ENCODE data around the gene INPP5D.

DNA sequence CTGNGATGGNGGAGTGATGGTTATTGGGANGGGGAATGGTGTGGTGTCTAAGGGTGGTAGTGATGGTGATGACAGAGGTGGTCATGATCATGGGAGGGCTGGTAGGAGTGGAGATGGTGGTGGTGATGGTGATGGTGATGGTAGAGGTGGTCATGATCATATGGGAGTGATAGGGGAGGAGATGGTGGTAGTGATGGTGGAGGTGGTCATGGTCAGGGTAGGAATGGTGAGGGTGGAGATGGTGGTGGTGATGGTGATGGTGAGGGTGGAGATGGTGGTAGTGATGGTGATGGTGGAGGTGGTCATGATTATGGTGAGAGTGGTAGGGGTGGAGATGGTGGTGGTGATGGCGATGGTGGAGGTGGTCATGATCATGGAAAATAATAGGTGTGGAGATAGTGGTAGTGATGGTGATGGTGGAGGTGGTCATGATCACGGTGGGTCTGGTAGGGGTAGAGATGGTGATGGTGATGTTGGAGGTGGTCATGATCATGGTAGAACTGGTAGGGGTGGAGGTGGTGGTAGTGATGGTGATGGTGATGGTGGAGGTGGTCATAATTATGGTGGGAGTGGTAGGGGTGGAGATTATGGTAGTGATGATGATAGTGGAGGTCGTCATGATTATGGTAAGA, 83.7 kb downstream of the INPP5D start:
- TF ChIP-seq CEBPB (IDR thresholded peaks at IDR 0.05) (no peak), KDM1A (IDR thresholded peaks at IDR 0.05; ENCODE audit: low read depth) (no peak), PHF8 (IDR thresholded peaks at IDR 0.05; ENCODE audit: borderline replicate concordance, low read depth) (no peak), CHD4 (IDR thresholded peaks at IDR 0.05; ENCODE audit: borderline replicate concordance) (no peak), MAFK (IDR thresholded peaks at IDR 0.05; ENCODE audit: partially characterized antibody) (no peak), BHLHE40 (IDR thresholded peaks at IDR 0.05; ENCODE audit: low read depth, low read length) (no peak)
- TF ChIP-seq, protein P1, sequence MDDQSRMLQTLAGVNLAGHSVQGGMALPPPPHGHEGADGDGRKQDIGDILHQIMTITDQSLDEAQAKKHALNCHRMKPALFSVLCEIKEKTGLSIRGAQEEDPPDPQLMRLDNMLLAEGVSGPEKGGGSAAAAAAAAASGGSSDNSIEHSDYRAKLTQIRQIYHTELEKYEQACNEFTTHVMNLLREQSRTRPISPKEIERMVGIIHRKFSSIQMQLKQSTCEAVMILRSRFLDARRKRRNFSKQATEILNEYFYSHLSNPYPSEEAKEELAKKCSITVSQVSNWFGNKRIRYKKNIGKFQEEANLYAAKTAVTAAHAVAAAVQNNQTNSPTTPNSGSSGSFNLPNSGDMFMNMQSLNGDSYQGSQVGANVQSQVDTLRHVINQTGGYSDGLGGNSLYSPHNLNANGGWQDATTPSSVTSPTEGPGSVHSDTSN (IDR thresholded peaks at IDR 0.05): no peak
- TF ChIP-seq, protein P2, sequence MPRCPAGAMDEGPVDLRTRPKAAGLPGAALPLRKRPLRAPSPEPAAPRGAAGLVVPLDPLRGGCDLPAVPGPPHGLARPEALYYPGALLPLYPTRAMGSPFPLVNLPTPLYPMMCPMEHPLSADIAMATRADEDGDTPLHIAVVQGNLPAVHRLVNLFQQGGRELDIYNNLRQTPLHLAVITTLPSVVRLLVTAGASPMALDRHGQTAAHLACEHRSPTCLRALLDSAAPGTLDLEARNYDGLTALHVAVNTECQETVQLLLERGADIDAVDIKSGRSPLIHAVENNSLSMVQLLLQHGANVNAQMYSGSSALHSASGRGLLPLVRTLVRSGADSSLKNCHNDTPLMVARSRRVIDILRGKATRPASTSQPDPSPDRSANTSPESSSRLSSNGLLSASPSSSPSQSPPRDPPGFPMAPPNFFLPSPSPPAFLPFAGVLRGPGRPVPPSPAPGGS (IDR thresholded peaks at IDR 0.05): no peak
- TF ChIP-seq, protein P3, sequence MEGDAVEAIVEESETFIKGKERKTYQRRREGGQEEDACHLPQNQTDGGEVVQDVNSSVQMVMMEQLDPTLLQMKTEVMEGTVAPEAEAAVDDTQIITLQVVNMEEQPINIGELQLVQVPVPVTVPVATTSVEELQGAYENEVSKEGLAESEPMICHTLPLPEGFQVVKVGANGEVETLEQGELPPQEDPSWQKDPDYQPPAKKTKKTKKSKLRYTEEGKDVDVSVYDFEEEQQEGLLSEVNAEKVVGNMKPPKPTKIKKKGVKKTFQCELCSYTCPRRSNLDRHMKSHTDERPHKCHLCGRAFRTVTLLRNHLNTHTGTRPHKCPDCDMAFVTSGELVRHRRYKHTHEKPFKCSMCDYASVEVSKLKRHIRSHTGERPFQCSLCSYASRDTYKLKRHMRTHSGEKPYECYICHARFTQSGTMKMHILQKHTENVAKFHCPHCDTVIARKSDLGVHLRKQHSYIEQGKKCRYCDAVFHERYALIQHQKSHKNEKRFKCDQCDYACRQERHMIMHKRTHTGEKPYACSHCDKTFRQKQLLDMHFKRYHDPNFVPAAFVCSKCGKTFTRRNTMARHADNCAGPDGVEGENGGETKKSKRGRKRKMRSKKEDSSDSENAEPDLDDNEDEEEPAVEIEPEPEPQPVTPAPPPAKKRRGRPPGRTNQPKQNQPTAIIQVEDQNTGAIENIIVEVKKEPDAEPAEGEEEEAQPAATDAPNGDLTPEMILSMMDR (IDR thresholded peaks at IDR 0.05): no peak

All from A549 (cell line).